ENCODE results near the gene ERICH6. TPM values are rescaled to one million over a fixed set of nuclear protein-coding genes. Genes with fewer than 3 reads are reported as not detected.

The ERICH6 gene
- total and polyA plus RNA-seq, 2 donors from 2014 or later = 0.19 TPM; not detected in 1

DNA sequence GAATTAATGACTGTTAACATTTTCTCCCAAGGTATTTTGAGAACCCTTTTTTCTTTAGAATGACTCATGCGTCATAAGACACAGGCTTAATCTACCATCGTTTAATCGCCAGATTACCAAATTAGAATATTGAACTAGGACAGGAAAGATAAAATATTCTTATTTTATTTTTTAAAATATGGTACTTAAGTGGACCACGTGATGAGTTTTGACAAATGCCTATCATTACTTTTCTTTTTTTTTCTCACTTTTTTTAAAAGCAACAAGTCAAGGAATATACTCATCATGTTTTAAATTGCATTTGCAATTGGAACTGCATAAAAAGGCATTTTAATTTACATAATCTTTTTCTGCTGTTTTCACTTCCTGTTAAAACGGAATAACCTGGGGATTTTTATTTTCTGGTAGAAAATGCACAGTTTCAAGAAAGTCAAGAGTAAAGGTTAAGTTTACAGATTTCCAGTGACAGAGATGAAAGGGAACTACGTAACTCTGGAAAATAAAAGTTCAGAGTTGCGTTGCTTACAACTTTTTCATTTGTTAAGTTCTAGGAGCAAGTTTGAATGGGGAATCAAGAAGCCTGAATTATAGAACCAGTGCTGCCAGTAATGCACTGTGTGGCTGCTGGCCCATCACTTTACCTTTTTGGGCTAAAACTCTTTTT is 35.6 kb upstream of the ERICH6 start:
- no peak for DNase-seq
- Histone ChIP-seq H3K4me1 (ENCODE audit: control insufficient read depth in 2 of 3, insufficient read depth in 2 of 3, low read depth in 1 of 3, low read length in 3 of 3) (peaks cover 0 to 38% (median 21%) of the 10 kb centered on the region in 3 donors), H3K36me3 (ENCODE audit: control insufficient read depth in 2 of 3, insufficient read depth in 3 of 3, low read length in 3 of 3) (peaks cover 0 to 12% (median 3%) of the 10 kb centered on the region in 3 donors), H3K27ac (ENCODE audit: low read depth in 2 of 2, low read length in 2 of 2) (no peak overlapping the region), H3K9ac (ENCODE audit: low read length in 3 of 3) (no peak overlapping the region), H3K27me3 (ENCODE audit: control insufficient read depth, insufficient read depth, low read length) (no peaks in the 10 kb centered on the region), H3K9me3 (ENCODE audit: control insufficient read depth in 2 of 3, insufficient read depth in 1 of 3, low read length in 3 of 3) (no peaks in the 10 kb centered on the region), H3K4me3 (ENCODE audit: low read length in 3 of 3) (no peak overlapping the region)
- intact Hi-C loops (cut with DNase I) = no loop called here
- TF ChIP-seq, protein P1, sequence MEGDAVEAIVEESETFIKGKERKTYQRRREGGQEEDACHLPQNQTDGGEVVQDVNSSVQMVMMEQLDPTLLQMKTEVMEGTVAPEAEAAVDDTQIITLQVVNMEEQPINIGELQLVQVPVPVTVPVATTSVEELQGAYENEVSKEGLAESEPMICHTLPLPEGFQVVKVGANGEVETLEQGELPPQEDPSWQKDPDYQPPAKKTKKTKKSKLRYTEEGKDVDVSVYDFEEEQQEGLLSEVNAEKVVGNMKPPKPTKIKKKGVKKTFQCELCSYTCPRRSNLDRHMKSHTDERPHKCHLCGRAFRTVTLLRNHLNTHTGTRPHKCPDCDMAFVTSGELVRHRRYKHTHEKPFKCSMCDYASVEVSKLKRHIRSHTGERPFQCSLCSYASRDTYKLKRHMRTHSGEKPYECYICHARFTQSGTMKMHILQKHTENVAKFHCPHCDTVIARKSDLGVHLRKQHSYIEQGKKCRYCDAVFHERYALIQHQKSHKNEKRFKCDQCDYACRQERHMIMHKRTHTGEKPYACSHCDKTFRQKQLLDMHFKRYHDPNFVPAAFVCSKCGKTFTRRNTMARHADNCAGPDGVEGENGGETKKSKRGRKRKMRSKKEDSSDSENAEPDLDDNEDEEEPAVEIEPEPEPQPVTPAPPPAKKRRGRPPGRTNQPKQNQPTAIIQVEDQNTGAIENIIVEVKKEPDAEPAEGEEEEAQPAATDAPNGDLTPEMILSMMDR (IDR thresholded peaks at IDR 0.05; ENCODE audit: borderline replicate concordance, extremely low read depth, insufficient read depth) = no peak
- FAIRE-seq = no peak

DNA sequence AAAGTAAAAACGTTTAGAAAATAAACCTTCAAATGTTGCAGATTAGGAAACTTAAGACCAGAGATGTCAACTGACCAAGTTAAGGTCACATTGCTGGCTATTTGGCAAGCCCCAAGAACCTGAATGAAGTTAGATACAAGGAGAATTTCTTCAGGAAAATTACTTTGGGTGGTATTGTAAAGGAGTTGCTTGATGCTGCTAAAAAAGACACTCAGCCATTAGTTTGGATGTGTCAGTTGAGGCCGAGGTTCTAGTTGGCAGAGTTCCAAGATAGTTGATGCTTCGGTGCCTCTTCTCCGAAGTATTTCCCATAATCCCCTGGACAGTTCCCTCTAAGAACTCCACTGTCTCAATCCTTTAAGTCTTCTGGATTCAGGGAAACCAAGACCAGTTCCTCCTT is 35.0 kb upstream of the ERICH6 start:
- H3K9me3 ChIP-seq (ENCODE audit: control insufficient read depth in 2 of 3, insufficient read depth in 1 of 3, low read length in 3 of 3) = no peaks in the 10 kb centered on the region
- H3K4me3 ChIP-seq (ENCODE audit: low read length in 3 of 3) = no peak overlapping the region
- intact Hi-C loops (cut with DNase I) = no loop called here
- H3K36me3 ChIP-seq (ENCODE audit: control insufficient read depth in 2 of 3, insufficient read depth in 3 of 3, low read length in 3 of 3) = peaks cover 0 to 12% (median 3%) of the 10 kb centered on the region in 3 donors
- DNase-seq (peak in 1 of 5 donors; percentile 20), FAIRE-seq (no peak)
- no peak overlapping the region for H3K27ac ChIP-seq (ENCODE audit: low read depth in 2 of 2, low read length in 2 of 2)
- H3K4me1 ChIP-seq (ENCODE audit: control insufficient read depth in 2 of 3, insufficient read depth in 2 of 3, low read depth in 1 of 3, low read length in 3 of 3) = peaks cover 0 to 31% (median 20%) of the 10 kb centered on the region in 3 donors
- no peaks in the 10 kb centered on the region for H3K27me3 ChIP-seq (ENCODE audit: control insufficient read depth, insufficient read depth, low read length)
- H3K9ac ChIP-seq (ENCODE audit: low read length in 3 of 3) = no peak overlapping the region
- TF ChIP-seq, protein P1 (IDR thresholded peaks at IDR 0.05; ENCODE audit: borderline replicate concordance, extremely low read depth, insufficient read depth) = no peak

DNA sequence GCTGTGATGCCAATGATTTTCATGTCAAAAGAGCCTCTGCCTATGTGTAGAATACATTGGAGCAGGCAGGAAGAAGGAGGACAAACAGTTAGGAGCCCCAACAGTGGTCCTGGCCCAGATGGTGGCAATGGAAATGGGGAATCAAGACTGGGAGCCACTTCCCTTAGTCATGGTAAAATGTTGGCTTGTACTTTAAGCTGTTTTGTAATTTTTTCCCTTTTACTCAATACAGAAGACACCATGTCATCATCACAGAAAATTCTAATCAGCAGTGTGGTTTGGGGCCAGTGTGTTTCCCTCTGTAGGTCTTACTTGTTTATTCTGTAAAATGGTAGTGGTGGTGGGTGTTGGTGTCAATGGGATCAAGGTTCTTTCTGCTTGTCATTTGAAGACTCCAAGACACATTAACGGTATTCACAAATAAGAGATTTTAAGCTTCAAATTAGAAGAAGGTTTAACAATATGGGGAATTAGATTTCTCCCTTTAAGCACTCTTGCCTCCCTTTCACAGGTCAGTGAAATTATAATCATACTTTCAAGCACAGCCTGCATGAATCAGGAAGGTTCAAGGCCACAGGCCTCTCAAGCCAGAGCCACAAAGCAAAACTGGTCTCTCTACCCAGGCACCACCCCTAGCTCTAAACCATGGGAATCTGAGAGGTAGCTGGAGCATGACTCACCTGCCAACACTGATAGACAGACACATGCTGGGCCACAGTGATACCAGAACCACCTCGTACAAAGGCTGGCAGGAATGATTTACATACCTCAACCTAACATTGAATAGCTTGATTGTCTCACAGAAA is 34.4 kb upstream of the ERICH6 start:
- no peak overlapping the region for H3K27ac ChIP-seq (ENCODE audit: low read depth in 2 of 2, low read length in 2 of 2)
- H3K27me3 ChIP-seq (ENCODE audit: control insufficient read depth, insufficient read depth, low read length) = no peaks in the 10 kb centered on the region
- H3K9me3 ChIP-seq (ENCODE audit: control insufficient read depth in 2 of 3, insufficient read depth in 1 of 3, low read length in 3 of 3) = no peaks in the 10 kb centered on the region
- DNase-seq (no peak), FAIRE-seq (no peak)
- H3K9ac ChIP-seq (ENCODE audit: low read length in 3 of 3) = no peak overlapping the region
- intact Hi-C loops (cut with DNase I) = no loop called here
- TF ChIP-seq, protein P1 (IDR thresholded peaks at IDR 0.05; ENCODE audit: borderline replicate concordance, extremely low read depth, insufficient read depth) = no peak
- H3K4me1 ChIP-seq (ENCODE audit: control insufficient read depth in 2 of 3, insufficient read depth in 2 of 3, low read depth in 1 of 3, low read length in 3 of 3) = peaks cover 0 to 25% (median 14%) of the 10 kb centered on the region in 3 donors
- H3K4me3 ChIP-seq (ENCODE audit: low read length in 3 of 3) = no peak overlapping the region
- H3K36me3 ChIP-seq (ENCODE audit: control insufficient read depth in 2 of 3, insufficient read depth in 3 of 3, low read length in 3 of 3) = peaks cover 0 to 12% (median 3%) of the 10 kb centered on the region in 3 donors

Data from kidney (tissue), 14 donors.